ENCODE data around the gene SKIL.

The SKIL gene

GRCh38 chr3:170352936-170353335 lies 4.6 kb upstream of the SKIL start:
- DNase-seq: no peak

- DNase-seq: no peak
Measured at GRCh38 chr3:170353485-170353884, 4.0 kb upstream of the SKIL start.

GRCh38 chr3:170354760-170355159 lies 2.8 kb upstream of the SKIL start:
- DNase-seq: no peak

- peak; percentile 86 for DNase-seq
Measured at GRCh38 chr3:170355738-170356595, 1.5 kb upstream of the SKIL start.

GRCh38 chr3:170356596-170357175 lies 829 bp upstream of the SKIL start:
- DNase-seq: peak; percentile 100

- DNase-seq: peak; percentile 85
Measured at GRCh38 chr3:170358042-170359010, 811 bp downstream of the SKIL start.

GRCh38 chr3:170359178-170359704 lies 1.7 kb downstream of the SKIL start:
- no peak for DNase-seq

GRCh38 chr3:170360466-170360865 lies 3.0 kb downstream of the SKIL start:
- DNase-seq: no peak

GRCh38 chr3:170360916-170361315 lies 3.4 kb downstream of the SKIL start:
- DNase-seq: no peak

GRCh38 chr3:170361711-170362110 lies 4.2 kb downstream of the SKIL start:
- DNase-seq: no peak

GRCh38 chr3:170363471-170363994 lies 6.0 kb downstream of the SKIL start:
- no peak for DNase-seq

- no peak for DNase-seq
Measured at GRCh38 chr3:170364965-170365364, 7.5 kb downstream of the SKIL start.

GRCh38 chr3:170367797-170368196 lies 10.3 kb downstream of the SKIL start:
- no peak for DNase-seq

GRCh38 chr3:170368921-170369320 lies 11.4 kb downstream of the SKIL start:
- DNase-seq: no peak

- peak; percentile 56 for DNase-seq
Measured at GRCh38 chr3:170372190-170372879, 14.8 kb downstream of the SKIL start.

GRCh38 chr3:170383567-170383966 lies 26.1 kb downstream of the SKIL start:
- no peak for DNase-seq

GRCh38 chr3:170386468-170386867 lies 29.0 kb downstream of the SKIL start:
- DNase-seq: no peak

- DNase-seq: no peak
Measured at GRCh38 chr3:170387950-170388349, 30.4 kb downstream of the SKIL start.

GRCh38 chr3:170391108-170391507 lies 33.6 kb downstream of the SKIL start:
- DNase-seq: no peak

- DNase-seq: peak; percentile 34
Measured at GRCh38 chr3:170397685-170398084, 40.2 kb downstream of the SKIL start.

- DNase-seq: no peak
Measured at GRCh38 chr3:170405101-170405500, 47.6 kb downstream of the SKIL start.

GRCh38 chr3:170410428-170411029 lies 53.0 kb downstream of the SKIL start:
- DNase-seq: peak; percentile 68

Measured in NCI-H69 (cell line).